Calu3 (cell line): Measurements from ENCODE around the gene P3H3. TPM values are rescaled to one million over a fixed set of nuclear protein-coding genes. Genes with fewer than 3 reads are reported as not detected.

Experiments
- BruUV-seq: library from RNA; stranded (reverse); fragments of 400-500 nt; replicated peaks from 2 replicates; lab custom pipeline; 2021; lab: Mats Ljungman, UMichigan
- CTCF ChIA-PET: fragments of 300-600 bp; sonication (Branson Sonifier 250); formaldehyde crosslinking; loops from one replicate; lab custom pipeline; 2022; ENCODE audit warnings: antibody characterized with exemption; lab: Charles Lee
- DNase-seq: peaks from one replicate; pipeline ENCODE4 v3.0.0; 2022
- H3K27ac Mint-ChIP-seq: one replicate; pipeline ENCODE4 v1.8.0; 2022; ENCODE audit warnings: mixed read lengths; ENCODE audit not compliant: unreplicated experiment
- H3K27me3 Mint-ChIP-seq: one replicate; pipeline ENCODE4 v1.8.0; 2022; ENCODE audit warnings: mixed read lengths; ENCODE audit not compliant: unreplicated experiment
- H3K36me3 Mint-ChIP-seq: one replicate; pipeline ENCODE4 v1.8.0; 2022; ENCODE audit warnings: mild to moderate bottlenecking, moderate library complexity, mixed read lengths; ENCODE audit not compliant: insufficient read depth, unreplicated experiment
- H3K4me1 Mint-ChIP-seq: one replicate; pipeline ENCODE4 v1.8.0; 2022; ENCODE audit warnings: mild to moderate bottlenecking, low read depth, mixed read lengths; ENCODE audit not compliant: unreplicated experiment
- H3K4me3 Mint-ChIP-seq: one replicate; pipeline ENCODE4 v1.8.0; 2022; ENCODE audit warnings: mild to moderate bottlenecking, low read depth, moderate library complexity, mixed read lengths; ENCODE audit not compliant: unreplicated experiment
- H3K9me3 Mint-ChIP-seq: one replicate; pipeline ENCODE4 v1.8.0; 2022; ENCODE audit warnings: low read depth, mixed read lengths; ENCODE audit not compliant: unreplicated experiment
- intact Hi-C: fragments of 100-400 bp; cut with micrococcal nuclease; formaldehyde crosslinking; loops from one replicate; pipeline ENCODE4 v1.10.0; 2022; ENCODE audit not compliant: unreplicated experiment
- total RNA-seq: library from RNA; stranded (reverse); gene quantifications from 2 replicates; pipeline ENCODE4 v1.2.3, GENCODE V29; 2022
- TF ChIP-seq, protein P1 (sequence below): fragments of 200-600 bp; IDR thresholded peaks from one replicate; pipeline ENCODE4 v1.8.0; 2022; ENCODE audit warnings: antibody characterized with exemption; ENCODE audit not compliant: unreplicated experiment

Gene P3H3
- total RNA-seq, 1 experiment from 2014 or later, result 0.45 TPM

DNA sequence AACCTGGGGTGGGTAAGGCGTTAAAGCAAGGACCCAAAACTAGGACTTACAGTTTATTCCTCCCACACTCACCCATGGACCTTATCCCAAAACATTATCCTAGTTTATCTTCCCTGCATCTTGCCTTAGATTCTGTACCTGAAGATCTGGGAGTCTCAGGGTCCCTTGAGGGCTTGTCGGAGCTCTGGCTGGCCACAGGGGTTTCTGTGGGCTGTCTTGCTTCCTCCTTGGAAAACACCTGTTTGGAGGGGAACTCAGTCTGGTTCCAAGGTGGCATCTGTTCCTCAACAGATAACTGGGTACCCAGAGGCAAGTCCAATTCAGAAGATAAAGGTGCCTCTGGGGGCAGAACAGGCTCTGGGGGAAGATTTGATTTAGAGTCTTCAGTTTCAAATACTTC lies 21.2 kb downstream of the P3H3 start:
- DNase-seq, result no peak
- BruUV-seq, result no TSS peak
- Mint-ChIP-seq H3K36me3 (peaks cover 49% of the 10 kb centered on the region), H3K27ac (no peak overlapping the region), H3K4me3 (peak overlapping the region; percentile 94), H3K4me1 (peaks cover 26% of the 10 kb centered on the region), H3K27me3 (no peaks in the 10 kb centered on the region), H3K9me3 (no peaks in the 10 kb centered on the region)
- CTCF ChIA-PET, result no interaction called here
- TF ChIP-seq, protein P1, sequence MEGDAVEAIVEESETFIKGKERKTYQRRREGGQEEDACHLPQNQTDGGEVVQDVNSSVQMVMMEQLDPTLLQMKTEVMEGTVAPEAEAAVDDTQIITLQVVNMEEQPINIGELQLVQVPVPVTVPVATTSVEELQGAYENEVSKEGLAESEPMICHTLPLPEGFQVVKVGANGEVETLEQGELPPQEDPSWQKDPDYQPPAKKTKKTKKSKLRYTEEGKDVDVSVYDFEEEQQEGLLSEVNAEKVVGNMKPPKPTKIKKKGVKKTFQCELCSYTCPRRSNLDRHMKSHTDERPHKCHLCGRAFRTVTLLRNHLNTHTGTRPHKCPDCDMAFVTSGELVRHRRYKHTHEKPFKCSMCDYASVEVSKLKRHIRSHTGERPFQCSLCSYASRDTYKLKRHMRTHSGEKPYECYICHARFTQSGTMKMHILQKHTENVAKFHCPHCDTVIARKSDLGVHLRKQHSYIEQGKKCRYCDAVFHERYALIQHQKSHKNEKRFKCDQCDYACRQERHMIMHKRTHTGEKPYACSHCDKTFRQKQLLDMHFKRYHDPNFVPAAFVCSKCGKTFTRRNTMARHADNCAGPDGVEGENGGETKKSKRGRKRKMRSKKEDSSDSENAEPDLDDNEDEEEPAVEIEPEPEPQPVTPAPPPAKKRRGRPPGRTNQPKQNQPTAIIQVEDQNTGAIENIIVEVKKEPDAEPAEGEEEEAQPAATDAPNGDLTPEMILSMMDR, result no peak
- intact Hi-C loops, result no loop called here

- Mint-ChIP-seq H3K4me3 (peak overlapping the region; percentile 94), H3K27me3 (no peaks in the 10 kb centered on the region), H3K9me3 (no peaks in the 10 kb centered on the region), H3K36me3 (peaks cover 49% of the 10 kb centered on the region), H3K4me1 (peaks cover 27% of the 10 kb centered on the region), H3K27ac (peak overlapping the region; percentile 89)
- no TSS peak for BruUV-seq
- CTCF ChIA-PET, result interaction anchor here (2.7 to 2.8 kb wide), 2 partner anchors 10 to 16 kb away, joined by 8 to 10 read pairs; partner anchors contain the start of gene GNB3
- intact Hi-C loops, result no loop called here
- no peak for DNase-seq
- TF ChIP-seq, protein P1, result no peak
These were observed 21.9 kb downstream of the P3H3 start for GRCh38 chr12:6849976-6850560.

DNA sequence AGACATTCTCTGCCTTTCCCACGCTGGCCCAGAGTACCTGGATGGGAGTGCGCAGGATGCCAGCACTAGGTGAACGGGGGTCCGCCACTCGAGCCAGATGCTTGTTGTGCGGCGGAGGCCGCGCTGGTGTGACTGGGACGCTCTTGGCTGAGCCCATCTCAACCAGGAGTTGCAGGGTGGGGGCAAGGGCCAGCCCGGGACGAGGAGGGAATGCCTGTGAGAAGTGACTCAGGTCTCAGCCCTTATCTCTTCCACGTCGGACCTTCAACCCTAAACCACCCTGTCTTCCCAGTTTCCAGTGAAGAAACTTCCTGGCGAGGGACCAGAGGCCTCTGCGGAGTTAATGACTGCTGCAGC lies 22.6 kb downstream of the P3H3 start:
- CTCF ChIA-PET, result interaction anchor here (1.1 to 3.0 kb wide), 7 partner anchors 11 to 98 kb away, joined by 4 to 19 read pairs (median 10); partner anchors contain the start of genes GNB3, MLF2 and SPSB2
- BruUV-seq, result TSS peak; percentile 77
- Mint-ChIP-seq H3K4me3 (peak overlapping the region; percentile 94), H3K27ac (peak overlapping the region; percentile 89), H3K4me1 (peaks cover 27% of the 10 kb centered on the region), H3K36me3 (peaks cover 49% of the 10 kb centered on the region), H3K9me3 (no peaks in the 10 kb centered on the region), H3K27me3 (no peaks in the 10 kb centered on the region)
- TF ChIP-seq, protein P1, result no peak
- DNase-seq, result no peak
- intact Hi-C loops, result loop anchor here (1.0 kb wide), 1 partner anchor 15 kb away; no protein-coding TSS in a partner anchor

GRCh38 chr12:6851153-6851920 lies 23.1 kb downstream of the P3H3 start, which contains the start of gene CDCA3:
CDCA3 (minus strand) TSS chr12:6851286; CDS start chr12:6850952, 334 bp downstream.
- peak within 1 kb of the TSS; percentile 94 for H3K4me3 Mint-ChIP-seq
- intact Hi-C loops, result loop anchor here (1.0 kb wide), 1 partner anchor 16 kb away; no protein-coding TSS in a partner anchor
- no peaks in the 10 kb centered on the region for H3K27me3 Mint-ChIP-seq
- TF ChIP-seq, protein P1, result no peak
- peak; percentile 95 for DNase-seq
- H3K9me3 Mint-ChIP-seq, result no peaks in the 10 kb centered on the region
- H3K36me3 Mint-ChIP-seq, result peaks cover 49% of the 10 kb centered on the region
- CTCF ChIA-PET, result interaction anchor here (0.7 to 3.0 kb wide), 13 partner anchors 12 to 128 kb away, joined by 3 to 19 read pairs (median 7); partner anchors contain the start of genes COPS7A, GNB3, MLF2 and PTMS
- peaks cover 27% of the 10 kb centered on the region for H3K4me1 Mint-ChIP-seq
- no TSS peak for BruUV-seq
- peak within 1 kb of the TSS; percentile 89 for H3K27ac Mint-ChIP-seq
